ENCODE measurements around the gene DHRS1. TPM values are rescaled to one million over a fixed set of nuclear protein-coding genes. Genes with fewer than 3 reads are reported as not detected.

DHRS1 gene
- total RNA-seq, 1 experiment from 2014 or later, result 8.9 TPM

- ATAC-seq (no peak), DNase-seq (ENCODE audit: low read depth, low spot score) (no peak)
- H3K9me3 ChIP-seq (ENCODE audit: control insufficient read depth, insufficient read depth, low read depth, low read length), result no peaks in the 10 kb centered on the region
- H3K4me3 ChIP-seq (ENCODE audit: low read depth in 2 of 2, low read length in 2 of 2), result no peak overlapping the region
- no peaks in the 10 kb centered on the region for H3K36me3 ChIP-seq (ENCODE audit: control insufficient read depth, insufficient read depth, low read length)
- TF ChIP-seq CTCF (IDR thresholded peaks at IDR 0.05), result no peak
- TF ChIP-seq REST (IDR thresholded peaks at IDR 0.05; ENCODE audit: insufficient read depth in 1 of 2, low read depth in 2 of 2, low read length in 1 of 2), result no peak
- no peak for TF ChIP-seq POLR2AphosphoS5 (IDR thresholded peaks at IDR 0.05; ENCODE audit: low read depth, low read length)
- no peak for TF ChIP-seq SIN3A (IDR thresholded peaks at IDR 0.05; ENCODE audit: borderline replicate concordance, insufficient read depth, low read depth, low read length)
- TF ChIP-seq TCF7L2 (IDR thresholded peaks at IDR 0.05; ENCODE audit: low read depth, low read length), result no peak
- POLR2A ChIA-PET, result no interaction called here
- BruUV-seq (replicated peaks), result no TSS peak
- CTCF ChIA-PET, result interaction anchor here (0.5 to 0.8 kb wide), 3 partner anchors 11 to 887 kb away, joined by 3 to 5 read pairs (median 3); partner anchors contain the start of gene MYH7
- H3K27me3 ChIP-seq (ENCODE audit: control insufficient read depth, insufficient read depth, low read length), result no peaks in the 10 kb centered on the region
- intact Hi-C loops (cut with micrococcal nuclease; ENCODE audit: unreplicated experiment), result no loop called here
- H3K4me1 ChIP-seq (ENCODE audit: control insufficient read depth, insufficient read depth, low read length), result no peaks in the 10 kb centered on the region
- no peak overlapping the region for H3K27ac ChIP-seq (ENCODE audit: low read length)
- in situ Hi-C loops (cut with HindIII; ENCODE audit: low pct_unique_long_range_greater_than_20kb, low sequenced_read_pairs), result no loop called here
Measured at GRCh38 chr14:24322672-24323071, 23.1 kb upstream of the DHRS1 start.

GRCh38 chr14:24321212-24321975, 21.8 kb upstream of the DHRS1 start:
- H3K36me3 ChIP-seq (ENCODE audit: control insufficient read depth, insufficient read depth, low read length), result no peaks in the 10 kb centered on the region
- DNase-seq (ENCODE audit: low read depth, low spot score), result no peak
- BruUV-seq (replicated peaks), result no TSS peak
- H3K27me3 ChIP-seq (ENCODE audit: control insufficient read depth, insufficient read depth, low read length), result no peaks in the 10 kb centered on the region
- intact Hi-C loops (cut with micrococcal nuclease; ENCODE audit: unreplicated experiment) (no loop called here), in situ Hi-C loops (cut with HindIII; ENCODE audit: low pct_unique_long_range_greater_than_20kb, low sequenced_read_pairs) (no loop called here)
- POLR2A ChIA-PET, result no interaction called here
- H3K4me3 ChIP-seq (ENCODE audit: low read depth in 2 of 2, low read length in 2 of 2), result no peak overlapping the region
- H3K9me3 ChIP-seq (ENCODE audit: control insufficient read depth, insufficient read depth, low read depth, low read length), result no peaks in the 10 kb centered on the region
- no peak overlapping the region for H3K27ac ChIP-seq (ENCODE audit: low read length)
- no peaks in the 10 kb centered on the region for H3K4me1 ChIP-seq (ENCODE audit: control insufficient read depth, insufficient read depth, low read length)
- TF ChIP-seq POLR2AphosphoS5 (IDR thresholded peaks at IDR 0.05; ENCODE audit: low read depth, low read length) (no peak), SIN3A (IDR thresholded peaks at IDR 0.05; ENCODE audit: borderline replicate concordance, insufficient read depth, low read depth, low read length) (no peak), REST (IDR thresholded peaks at IDR 0.05; ENCODE audit: insufficient read depth in 1 of 2, low read depth in 2 of 2, low read length in 1 of 2) (no peak), TCF7L2 (IDR thresholded peaks at IDR 0.05; ENCODE audit: low read depth, low read length) (no peak), CTCF (IDR thresholded peaks at IDR 0.05) (no peak)
- ATAC-seq, result no peak
- CTCF ChIA-PET, result interaction anchor here (0.5 kb wide), 1 partner anchor 11 kb away, joined by 4 read pairs; no protein-coding TSS in a partner anchor

All from Panc1 (cell line).